Kidney (tissue), 14 donors: ENCODE results near the gene AGBL3. TPM values are rescaled to one million over a fixed set of nuclear protein-coding genes. Genes with fewer than 3 reads are reported as not detected.

Experiments
- DNase-seq, 5 donors: peaks; one replicate each; pipeline ENCODE4 v3.0.0-alpha.2; 2013 to 2020
- FAIRE-seq: peaks from 2 replicates; lab custom pipeline; 2012; peaks lifted over from hg19 to GRCh38; lab: Jason Lieb, UNC
- H3K27ac ChIP-seq, 2 donors: one replicate each; pipeline ENCODE4 v1.7.0; 2013; ENCODE audit warnings: low read depth in 2 of 2, low read length in 2 of 2, inconsistent platforms in 1 of 2
- H3K27me3 ChIP-seq: one replicate; pipeline ENCODE4 v1.7.1; 2013; ENCODE audit warnings: low read length, inconsistent platforms; ENCODE audit not compliant: control insufficient read depth, insufficient read depth
- H3K36me3 ChIP-seq, 3 donors: one replicate each; pipeline versions ENCODE4 v1.7.0 to v1.7.1; 2013; ENCODE audit warnings: low read length in 3 of 3, control low read depth in 1 of 3, inconsistent platforms in 1 of 3; ENCODE audit not compliant: insufficient read depth in 3 of 3, control insufficient read depth in 2 of 3
- H3K4me1 ChIP-seq, 3 donors: one replicate each; pipeline versions ENCODE4 v1.7.0 to v1.7.1; 2013; ENCODE audit warnings: low read length in 3 of 3, inconsistent platforms in 1 of 3, low read depth in 1 of 3; ENCODE audit not compliant: control insufficient read depth in 2 of 3, insufficient read depth in 2 of 3
- H3K4me3 ChIP-seq, 3 donors: one replicate each; pipeline versions ENCODE4 v1.7.0 to v1.8.1; 2013; ENCODE audit warnings: low read length in 3 of 3, control low read depth in 1 of 3, inconsistent platforms in 1 of 3
- H3K9ac ChIP-seq, 3 donors: one replicate each; pipeline versions ENCODE4 v1.7.0 to v1.7.1; 2013; ENCODE audit warnings: low read length in 3 of 3, control low read depth in 1 of 3, inconsistent platforms in 1 of 3
- H3K9me3 ChIP-seq, 3 donors: one replicate each; pipeline versions ENCODE4 v1.7.0 to v1.7.1; 2013; ENCODE audit warnings: low read length in 3 of 3, control low read depth in 1 of 3, inconsistent platforms in 1 of 3; ENCODE audit not compliant: control insufficient read depth in 2 of 3, insufficient read depth in 1 of 3
- CTCF ChIP-seq: IDR thresholded peaks from 3 replicates; pipeline ENCODE4 v1.5.1; 2012; ENCODE audit warnings: mild to moderate bottlenecking, moderate library complexity, borderline replicate concordance; ENCODE audit not compliant: insufficient read depth; ENCODE audit errors: extremely low read depth
- intact Hi-C: fragments of 100-400 bp; cut with DNase I; formaldehyde crosslinking; loops from one replicate; pipeline ENCODE4 v1.11.1; 2022
- polyA plus RNA-seq: library from polyadenylated mRNA; stranded (reverse); fragments of 350-450 nt; fragmentation: Illumina TruSeq; extraction: RNeasy Lipid Tissue Mini Kit (QIAGEN cat#74804); gene quantifications from one replicate; pipeline ENCODE4 v1.2.3, GENCODE V29; 2014; ENCODE audit warnings: low read depth, low replicate concordance; ENCODE audit not compliant: insufficient read depth
- total RNA-seq: library from RNA; stranded (reverse); fragmentation: NEBNext Ultra II Directional; extraction: Animal tissue kit (Norgen Biotek cat#: 25700); gene quantifications from one replicate; pipeline ENCODE4 v1.2.1, GENCODE V29; 2021
- donor health status: control.
- donor health status: control.
- donor health status: control.
- donor health status: control.
- donor health status: control.
- donor health status: DM: yes; HTN: yes; CAD: no.
- donor health status: Normal renal cell carcinoma (clear cell type).

AGBL3 gene
- total and polyA plus RNA-seq, 2 donors from 2014 or later = 2.1 to 7.6 TPM

GRCh38 chr7:135158874-135159273 lies 172.6 kb downstream of the AGBL3 start:
- intact Hi-C loops = no loop called here
- FAIRE-seq = no peak
- Histone ChIP-seq H3K9ac (no peak overlapping the region), H3K27ac (peak overlapping the region; percentile 22 to 87), H3K4me1 (peaks cover 5 to 47% (median 24%) of the 10 kb centered on the region in 3 donors), H3K4me3 (no peak overlapping the region), H3K9me3 (peaks cover 0 to 11% (median 2%) of the 10 kb centered on the region in 3 donors), H3K27me3 (no peaks in the 10 kb centered on the region), H3K36me3 (no peaks in the 10 kb centered on the region)
- TF ChIP-seq CTCF = no peak
- DNase-seq = no peak

- H3K4me3 ChIP-seq = peak overlapping the region in 1 of 3 donors; percentile 3
- FAIRE-seq = no peak
- H3K4me1 ChIP-seq = peaks cover 5 to 47% (median 24%) of the 10 kb centered on the region in 3 donors
- H3K27me3 ChIP-seq = no peaks in the 10 kb centered on the region
- H3K27ac ChIP-seq = peak overlapping the region; percentile 35 to 87
- peaks cover 0 to 11% (median 2%) of the 10 kb centered on the region in 3 donors for H3K9me3 ChIP-seq
- H3K9ac ChIP-seq = no peak overlapping the region
- DNase-seq = peak in 1 of 5 donors; percentile 29
- H3K36me3 ChIP-seq = peaks cover 0 to 4% (median 0%) of the 10 kb centered on the region in 3 donors
- TF ChIP-seq CTCF = no peak
- intact Hi-C loops = no loop called here
Observed at GRCh38 chr7:135159359-135160085, 173.2 kb downstream of the AGBL3 start.

- peak in 1 of 5 donors; percentile 53 for DNase-seq
- Histone ChIP-seq H3K4me3 (peak overlapping the region in 2 of 3 donors; percentile 14 to 35), H3K27me3 (no peaks in the 10 kb centered on the region), H3K4me1 (peaks cover 5 to 47% (median 27%) of the 10 kb centered on the region in 3 donors), H3K27ac (peak overlapping the region; percentile 73 to 87), H3K9me3 (peaks cover 0 to 11% (median 0%) of the 10 kb centered on the region in 3 donors), H3K9ac (peak overlapping the region in 1 of 3 donors; percentile 26), H3K36me3 (peaks cover 0 to 9% (median 3%) of the 10 kb centered on the region in 3 donors)
- intact Hi-C loops = no loop called here
- peak; percentile 32 for FAIRE-seq
- TF ChIP-seq CTCF = no peak
Observed at GRCh38 chr7:135160098-135160857, 174.0 kb downstream of the AGBL3 start.
